H9 (cell line): ENCODE measurements around the gene MTHFD1L. TPM values are rescaled to one million over a fixed set of nuclear protein-coding genes. Genes with fewer than 3 reads are reported as not detected.

Experiments
- DNase-seq: peaks from one replicate; pipeline ENCODE4 v3.0.0-alpha.2; 2017
- H2AFZ ChIP-seq: one replicate; pipeline ENCODE4 v1.6.1; 2013; ENCODE audit warnings: mild to moderate bottlenecking, low read length, control low read depth, moderate library complexity
- H2AK5ac ChIP-seq: 2 replicates; pipeline ENCODE4 v1.6.1; 2013; ENCODE audit warnings: low read length, control low read depth, mixed read lengths; ENCODE audit not compliant: insufficient read length
- H2BK120ac ChIP-seq: one replicate; pipeline ENCODE4 v1.6.1; 2013; ENCODE audit warnings: low read depth, mild to moderate bottlenecking, low read length, control low read depth, inconsistent platforms; ENCODE audit not compliant: poor library complexity, severe bottlenecking
- H2BK12ac ChIP-seq: 2 replicates; pipeline ENCODE4 v1.6.1; 2013; ENCODE audit warnings: low read length, control low read depth, mixed read lengths, low read depth; ENCODE audit not compliant: insufficient read length
- H2BK15ac ChIP-seq: 2 replicates; pipeline ENCODE4 v1.6.1; 2013; ENCODE audit warnings: low read depth, low read length, control low read depth
- H2BK20ac ChIP-seq: one replicate; pipeline ENCODE4 v1.6.1; 2013; ENCODE audit warnings: low read depth, mild to moderate bottlenecking, low read length, control low read depth, inconsistent platforms; ENCODE audit not compliant: poor library complexity, severe bottlenecking
- H2BK5ac ChIP-seq: 2 replicates; pipeline ENCODE4 v1.6.1; 2013; ENCODE audit warnings: low read length, control low read depth, mixed read lengths; ENCODE audit not compliant: insufficient read length
- H3K14ac ChIP-seq: 2 replicates; pipeline ENCODE4 v1.6.1; 2013; ENCODE audit warnings: low read length, control low read depth; ENCODE audit not compliant: insufficient read depth
- H3K18ac ChIP-seq: 2 replicates; pipeline ENCODE4 v1.6.1; 2013; ENCODE audit warnings: low read depth, mild to moderate bottlenecking, mixed read lengths, low read length, control low read depth; ENCODE audit not compliant: insufficient read length
- H3K23ac ChIP-seq: 2 replicates; pipeline ENCODE4 v1.6.1; 2013; ENCODE audit warnings: low read length, control low read depth, mixed read lengths, low read depth; ENCODE audit not compliant: insufficient read length
- H3K23me2 ChIP-seq: 2 replicates; pipeline ENCODE4 v1.6.1; 2013; ENCODE audit warnings: low read depth, mild to moderate bottlenecking, mixed read lengths, low read length, control low read depth; ENCODE audit not compliant: insufficient read length, poor library complexity, severe bottlenecking
- H3K27ac ChIP-seq: 2 replicates; pipeline ENCODE4 v1.5.1; 2013; ENCODE audit warnings: low read length, control low read depth, mixed read lengths, low read depth; ENCODE audit not compliant: insufficient read length
- H3K27me3 ChIP-seq: 2 replicates; pipeline ENCODE4 v1.6.1; 2013; ENCODE audit warnings: low read length, control low read depth, inconsistent platforms; ENCODE audit not compliant: insufficient read depth
- H3K4ac ChIP-seq: 2 replicates; pipeline ENCODE4 v1.6.1; 2013; ENCODE audit warnings: low read depth, mild to moderate bottlenecking, control low read depth, inconsistent platforms, low read length, moderate library complexity
- H3K4me1 ChIP-seq: 2 replicates; pipeline ENCODE4 v1.6.1; 2013; ENCODE audit warnings: low read length, control low read depth, inconsistent platforms; ENCODE audit not compliant: insufficient read depth
- H3K4me2 ChIP-seq: 2 replicates; pipeline ENCODE4 v1.6.1; 2013; ENCODE audit warnings: low read length, control low read depth, mixed read lengths; ENCODE audit not compliant: insufficient read length, insufficient read depth
- H3K56ac ChIP-seq: 2 replicates; pipeline ENCODE4 v1.6.1; 2013; ENCODE audit warnings: low read depth, mild to moderate bottlenecking, mixed read lengths, low read length, control low read depth; ENCODE audit not compliant: insufficient read length
- H3K79me1 ChIP-seq: 2 replicates; pipeline ENCODE4 v1.6.1; 2013; ENCODE audit warnings: low read depth, mild to moderate bottlenecking, moderate library complexity, low read length, control low read depth, inconsistent platforms; ENCODE audit not compliant: insufficient read depth, poor library complexity, severe bottlenecking
- H3K79me2 ChIP-seq: 2 replicates; pipeline ENCODE4 v1.6.1; 2013; ENCODE audit warnings: low read length, control low read depth, inconsistent platforms; ENCODE audit not compliant: insufficient read depth
- H3K9ac ChIP-seq: 2 replicates; pipeline ENCODE4 v1.6.1; 2013; ENCODE audit warnings: low read length, control low read depth, mixed read lengths; ENCODE audit not compliant: insufficient read length; ENCODE audit errors: extremely low read depth
- H3K9me3 ChIP-seq: one replicate; pipeline ENCODE4 v1.6.1; 2013; ENCODE audit warnings: low read depth, low read length, inconsistent platforms; ENCODE audit not compliant: control insufficient read depth
- H3T11ph ChIP-seq: one replicate; pipeline ENCODE4 v1.6.1; 2013; ENCODE audit warnings: mild to moderate bottlenecking, low read length, control low read depth, inconsistent platforms
- H4K20me1 ChIP-seq: one replicate; pipeline ENCODE4 v1.6.1; 2013; ENCODE audit not compliant: control insufficient read depth, insufficient read length, insufficient read depth
- H4K5ac ChIP-seq: 2 replicates; pipeline ENCODE4 v1.6.1; 2013; ENCODE audit warnings: low read depth, mild to moderate bottlenecking, mixed read lengths, low read length, control low read depth; ENCODE audit not compliant: insufficient read length
- H4K8ac ChIP-seq: replicated peaks from 2 replicates; pipeline ENCODE4 v1.6.1; 2013; ENCODE audit warnings: low read length, control low read depth, mixed read lengths, low read depth; ENCODE audit not compliant: insufficient read length
- H4K91ac ChIP-seq: 2 replicates; pipeline ENCODE4 v1.6.1; 2013; ENCODE audit warnings: low read depth, mild to moderate bottlenecking, moderate library complexity, mixed read lengths, low read length, control low read depth; ENCODE audit not compliant: insufficient read length
- H3K27ac Mint-ChIP-seq, 3 experiments: 2 replicates in 2 of 3; 3 replicates in 1 of 3; pipeline ENCODE4 v1.8.0; 2020 to 2021; ENCODE audit warnings: mixed read lengths in 3 of 3, mild to moderate bottlenecking in 1 of 3, moderate library complexity in 1 of 3
- H3K27me3 Mint-ChIP-seq: 2 replicates; pipeline ENCODE4 v1.8.0; 2021; ENCODE audit warnings: low read depth, mild to moderate bottlenecking, moderate library complexity, mixed read lengths
- H3K36me3 Mint-ChIP-seq, 3 experiments: 2 replicates in 2 of 3; 3 replicates in 1 of 3; pipeline ENCODE4 v1.8.0; 2020 to 2021; ENCODE audit warnings: low read depth in 3 of 3, mixed read lengths in 3 of 3; ENCODE audit not compliant: insufficient read depth in 1 of 3
- H3K4me1 Mint-ChIP-seq, 2 experiments: 2 replicates each; pipeline ENCODE4 v1.8.0; 2020; ENCODE audit warnings: mixed read lengths in 2 of 2
- H3K4me3 Mint-ChIP-seq, 2 experiments: 2 replicates in 1 of 2; 3 replicates in 1 of 2; pipeline ENCODE4 v1.8.0; 2020 to 2021; ENCODE audit warnings: mild to moderate bottlenecking in 2 of 2, mixed read lengths in 2 of 2, moderate library complexity in 1 of 2
- H3K9me3 Mint-ChIP-seq, 2 experiments: 2 replicates in 1 of 2; 3 replicates in 1 of 2; pipeline ENCODE4 v1.8.0; 2020; ENCODE audit warnings: mild to moderate bottlenecking in 2 of 2, mixed read lengths in 2 of 2, moderate library complexity in 1 of 2
- CTCF ChIP-seq: fragments of 200-600 bp; sonication (generic); conservative IDR thresholded peaks from 3 replicates; pipeline ENCODE4 v1.8.0; 2021; ENCODE audit warnings: antibody characterized with exemption, mild to moderate bottlenecking
- WGBS: extraction: QIAGEN DNeasy Blood & Tissue Kit; methylation state at CpG from one replicate; pipeline ENCODE4 v1.1.7; 2013; ENCODE audit warnings: missing lambda C conversion rate, low lambda C conversion rate, mixed read lengths; ENCODE audit not compliant: insufficient read length; ENCODE audit errors: extremely low coverage; 5-methylcytosine and 5-hydroxymethylcytosine counted together
- total RNA-seq: library from RNA; stranded (reverse); gene quantifications from 2 replicates; pipeline ENCODE4 v1.2.1, GENCODE V29; 2021

The MTHFD1L gene
- total RNA-seq, 1 experiment from 2014 or later, result 90.2 TPM

DNA sequence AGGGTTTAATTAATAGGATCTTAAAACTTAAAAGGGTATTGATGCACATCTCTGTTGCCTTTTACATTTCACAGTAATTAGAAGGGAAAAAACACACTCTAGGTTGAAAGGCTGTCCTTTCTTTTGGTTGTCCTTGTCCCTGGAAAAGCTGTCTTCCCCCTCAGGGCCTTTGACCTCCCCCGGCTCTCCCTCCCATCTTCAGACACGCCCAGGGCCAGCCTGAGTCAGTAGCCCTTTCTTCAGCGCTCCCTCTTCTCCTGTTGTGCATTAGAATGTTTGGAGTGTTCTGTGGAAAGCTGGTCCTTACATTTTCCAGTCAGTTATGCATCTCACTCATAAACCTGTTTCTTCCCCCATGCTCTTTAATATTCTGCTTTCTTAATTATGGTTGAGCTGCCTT is 157.0 kb downstream of the MTHFD1L start:
- Histone ChIP-seq H3K23me2 (peaks cover 3% of the 10 kb centered on the region), H2BK12ac (no peak overlapping the region), H3K27me3 (no peaks in the 10 kb centered on the region), H2AFZ (no peak overlapping the region), H3T11ph (no peak overlapping the region), H3K18ac (no peak overlapping the region), H3K56ac (no peak overlapping the region), H3K9me3 (no peaks in the 10 kb centered on the region), H4K91ac (no peak overlapping the region), H4K20me1 (no peaks in the 10 kb centered on the region), H2BK5ac (no peak overlapping the region), H2AK5ac (no peak overlapping the region), H2BK120ac (no peak overlapping the region), H3K14ac (no peak overlapping the region), H3K4ac (no peak overlapping the region), H3K4me2 (no peak overlapping the region), H4K5ac (no peak overlapping the region), H3K9ac (no peak overlapping the region), H4K8ac (no peak overlapping the region), H3K79me2 (no peaks in the 10 kb centered on the region), H2BK15ac (no peak overlapping the region), H3K27ac (no peak overlapping the region), H3K23ac (no peak overlapping the region), H2BK20ac (no peak overlapping the region), H3K79me1 (no peaks in the 10 kb centered on the region), H3K4me1 (no peaks in the 10 kb centered on the region)
- Mint-ChIP-seq H3K36me3 (peaks cover 8 to 43% (median 10%) of the 10 kb centered on the region in 3 experiments; a peak in 6 of 7 replicates), H3K9me3 (no peaks in the 10 kb centered on the region), H3K4me1 (peaks cover 17 to 18% of the 10 kb centered on the region in 2 experiments), H3K27me3 (no peaks in the 10 kb centered on the region), H3K4me3 (no peak overlapping the region), H3K27ac (peak overlapping the region in 2 of 3 experiments; percentile 19 to 25; a peak in 3 of 7 replicates)
- no peak for DNase-seq
- no CpG with 5 or more reads among the region's 3 CpGs for WGBS
- TF ChIP-seq CTCF, result no peak
